CD4-positive, alpha-beta T cell treated with Interferon alpha-2 for 1 hour (primary cell): ENCODE results near the gene SF3B5.
A peak's percentile ranks its signal among the peaks of the same experiment; 100 is the strongest.
"Not testable (repeated sequence)": the region's sequence is repeated elsewhere in the genome, so short reads cannot be mapped to it uniquely, and the experiment has no call there.

ENCODE experiments used
- DNase-seq, 2 donors: peaks; one replicate each; pipeline ENCODE4 v3.0.0-alpha.2; 2020 to 2022

SF3B5 gene

DNA sequence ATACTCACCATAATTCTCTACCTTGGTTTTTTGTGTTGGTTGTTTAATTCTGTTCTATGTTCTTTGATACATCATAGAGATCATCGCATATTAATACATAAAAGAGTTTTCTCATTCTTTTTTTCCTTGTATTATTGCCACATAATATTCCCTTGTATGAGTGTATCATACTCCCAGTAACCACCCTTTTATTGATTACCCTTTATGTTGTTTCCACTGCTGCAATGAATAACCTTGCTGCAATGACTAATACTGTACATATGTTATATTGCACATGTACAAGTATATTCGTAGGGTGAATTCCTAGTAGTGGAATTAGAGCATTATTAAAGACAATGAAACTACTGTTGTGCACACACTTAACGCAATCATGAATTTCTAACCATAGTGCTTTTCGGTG, 9.1 kb upstream of the SF3B5 start:
- DNase-seq: no peak

- no peak for DNase-seq
Measured at GRCh38 chr6:144103026-144103563, 7.7 kb upstream of the SF3B5 start.

DNA sequence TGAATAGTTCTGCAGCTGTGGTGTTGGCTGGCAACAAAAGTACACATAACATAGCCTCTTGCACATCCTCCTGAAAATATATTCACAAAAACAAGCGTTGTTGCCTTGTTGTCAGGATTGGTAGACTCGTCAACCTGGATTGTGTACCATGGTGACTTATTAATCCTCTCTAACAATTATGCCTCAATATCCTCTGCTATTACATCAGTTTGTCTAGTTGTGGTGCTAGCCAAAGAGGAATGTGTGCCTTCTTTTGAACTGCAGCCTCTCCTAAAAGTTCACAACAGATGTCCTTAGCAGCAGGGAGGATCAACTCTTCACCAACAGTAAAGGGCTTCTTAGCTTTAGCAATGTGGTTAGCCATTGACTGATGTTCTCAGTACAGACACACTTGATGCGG, 3.6 kb upstream of the SF3B5 start:
- DNase-seq: no peak

DNA sequence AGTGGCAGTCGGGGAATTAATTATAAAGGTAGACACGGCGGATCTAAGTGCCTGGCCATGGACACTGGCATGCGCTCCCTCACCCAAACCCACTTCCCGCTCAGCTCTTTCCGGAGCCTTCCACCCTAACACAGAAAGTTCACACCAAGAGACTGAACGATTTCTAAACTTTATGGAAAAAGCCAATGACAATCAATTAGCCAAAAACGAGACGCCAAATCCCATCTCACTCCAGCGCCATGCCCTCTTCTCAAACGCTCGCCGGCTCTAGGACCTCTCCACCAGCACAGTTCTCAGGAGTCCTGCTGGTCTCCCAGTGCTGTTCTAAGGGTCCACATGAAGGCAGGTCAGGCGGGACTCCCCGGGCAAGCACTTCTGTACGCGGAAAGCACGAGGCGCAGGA, 641 bp downstream of the SF3B5 start:
- no peak for DNase-seq

GRCh38 chr6:144093658-144094057, 1.7 kb downstream of the SF3B5 start:
- no peak for DNase-seq

DNA sequence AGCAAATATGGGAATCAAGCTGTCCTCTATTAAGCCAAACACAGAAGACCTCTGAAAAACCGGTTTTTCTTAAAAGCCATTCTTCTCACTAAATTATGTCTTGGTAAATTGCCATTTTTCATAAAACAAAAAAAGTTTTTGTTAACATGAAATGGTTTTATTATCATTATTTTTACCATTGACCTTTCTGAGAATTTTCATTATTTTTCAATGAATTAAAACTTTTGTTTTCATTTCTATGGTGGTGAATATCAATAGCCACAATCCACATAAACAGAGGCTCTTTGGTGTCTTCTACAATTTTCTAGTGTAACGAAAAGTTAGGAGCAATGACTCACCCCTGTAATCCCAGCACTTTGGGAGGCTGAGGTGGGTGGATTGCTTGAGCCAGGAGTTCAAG, 2.1 kb downstream of the SF3B5 start:
- DNase-seq: no peak

GRCh38 chr6:144090384-144090783, 5.0 kb downstream of the SF3B5 start:
- no peak for DNase-seq

DNA sequence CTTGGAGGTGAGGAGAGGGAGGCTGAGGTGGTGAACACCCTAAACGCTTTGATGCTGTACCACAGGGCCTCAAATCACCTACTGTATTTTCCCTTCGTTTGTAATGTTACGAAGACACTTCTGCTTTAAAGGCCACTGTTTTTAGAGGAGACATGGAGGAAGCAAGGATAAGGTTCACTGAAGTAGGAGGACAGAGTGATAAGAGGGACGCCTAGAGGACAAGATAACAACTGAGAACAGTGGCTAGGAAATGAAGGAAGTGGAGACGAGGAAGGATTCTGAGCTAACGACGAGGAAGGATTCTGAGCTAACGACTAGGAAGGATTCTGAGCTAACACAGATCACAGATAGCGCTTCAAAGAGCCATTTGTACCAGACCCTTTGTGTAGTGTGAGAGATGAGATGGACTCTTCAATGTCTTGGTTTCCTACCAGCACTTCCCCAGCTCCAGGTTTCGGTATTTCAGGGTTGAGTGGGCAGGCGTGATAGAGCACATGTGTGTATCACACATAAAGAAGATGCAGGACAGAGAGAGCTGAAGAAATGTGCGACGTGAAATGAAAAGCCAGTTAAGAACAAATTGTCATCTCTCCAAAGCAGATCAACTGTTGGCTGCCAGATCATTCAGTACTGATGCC, 7.5 kb downstream of the SF3B5 start:
- DNase-seq: no peak

DNA sequence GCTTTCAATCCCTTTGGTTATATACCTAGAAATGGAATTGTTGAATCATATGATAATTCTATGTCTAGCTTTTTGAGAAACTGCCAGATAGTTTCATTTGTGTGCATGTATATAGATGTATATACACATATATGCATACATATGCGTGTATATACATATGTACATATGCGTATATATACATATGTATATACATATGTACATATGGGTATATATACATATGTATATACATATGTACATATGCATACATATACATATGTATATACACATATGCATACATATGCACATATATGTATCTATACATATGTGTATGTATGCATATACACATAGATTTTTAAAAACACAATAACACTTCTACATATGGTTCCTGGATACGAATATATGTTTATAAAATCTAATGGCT, 8.4 kb downstream of the SF3B5 start:
- DNase-seq: no peak

DNA sequence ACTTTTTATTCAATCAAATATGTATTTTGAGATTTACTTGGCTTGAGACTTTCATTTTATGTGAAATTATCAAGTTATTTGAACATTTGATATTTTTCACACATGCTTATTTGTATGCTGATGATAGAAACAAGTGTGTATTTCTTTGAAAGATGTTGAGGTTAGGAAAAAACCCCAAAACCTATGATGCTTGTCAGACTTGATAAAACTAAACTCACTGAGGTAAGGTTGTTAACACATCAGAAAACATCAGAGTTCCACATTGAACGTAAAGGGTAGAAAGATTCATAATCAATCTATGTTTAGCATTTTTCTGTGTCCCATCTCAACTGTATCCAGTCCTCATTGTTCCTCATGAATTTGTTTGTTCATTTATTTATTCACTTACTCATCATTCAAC, 12.2 kb downstream of the SF3B5 start:
- DNase-seq: no peak

DNA sequence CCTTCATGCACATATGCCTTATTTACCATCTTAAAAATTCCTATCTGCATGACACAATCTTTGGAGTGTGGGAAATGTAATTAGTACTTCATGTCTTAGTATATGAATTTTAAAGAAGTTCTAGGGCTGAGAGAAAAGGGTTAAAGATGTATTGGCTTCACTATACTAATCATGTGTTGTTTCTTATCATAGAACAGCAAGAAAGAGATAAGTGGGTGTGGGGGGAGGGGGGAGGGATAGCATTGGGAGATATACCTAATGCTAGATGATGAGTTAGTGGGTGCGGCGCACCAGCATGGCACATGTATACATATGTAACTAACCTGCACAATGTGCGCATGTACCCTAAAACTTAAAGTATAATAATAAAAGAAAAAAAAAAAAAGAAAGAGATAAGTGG, 13.0 kb downstream of the SF3B5 start:
- DNase-seq: not testable (repeated sequence)

DNA sequence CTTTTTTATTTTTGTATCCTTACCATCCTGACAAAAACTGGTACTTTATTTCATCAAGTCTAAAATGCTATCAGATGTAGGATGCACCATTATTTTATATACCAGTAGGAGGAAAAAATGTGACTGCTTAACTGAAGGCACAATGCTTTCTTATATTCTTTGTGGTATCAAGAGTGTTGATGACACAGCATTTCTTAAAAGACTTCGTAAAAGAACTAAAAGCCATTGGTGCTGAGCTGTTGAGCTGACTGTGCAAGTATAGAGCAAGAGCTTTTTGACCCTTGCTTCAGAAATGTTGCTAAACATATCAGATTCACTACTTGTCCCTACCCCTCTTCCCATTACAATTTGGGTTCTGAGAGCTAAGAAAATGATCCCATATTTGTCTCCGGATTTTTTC, 17.5 kb downstream of the SF3B5 start:
- DNase-seq: no peak

- no peak for DNase-seq
Measured at GRCh38 chr6:144075875-144076274, 19.5 kb downstream of the SF3B5 start.

DNA sequence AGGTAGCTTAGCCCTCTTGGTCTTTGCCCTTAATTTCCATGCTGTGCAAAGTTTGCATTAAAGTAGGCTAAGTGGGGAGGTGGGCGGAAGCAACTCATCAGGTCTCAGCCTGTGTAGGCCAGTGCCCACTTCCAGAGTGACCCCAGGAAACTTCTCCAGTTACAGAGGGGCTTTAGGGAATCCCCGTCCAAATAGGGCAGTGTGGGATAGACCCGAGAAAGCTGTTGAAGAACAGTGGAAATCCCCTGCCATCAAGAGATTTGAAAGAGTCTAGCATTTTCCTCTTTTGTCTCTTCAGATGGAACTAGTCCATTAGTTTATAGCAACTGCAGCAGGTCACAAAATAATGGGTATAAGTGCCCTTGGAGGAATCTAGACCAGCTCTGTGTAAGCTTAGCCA, 20.2 kb downstream of the SF3B5 start:
- DNase-seq: no peak

- DNase-seq: no peak
Measured at GRCh38 chr6:144073024-144073423, 22.3 kb downstream of the SF3B5 start.

DNA sequence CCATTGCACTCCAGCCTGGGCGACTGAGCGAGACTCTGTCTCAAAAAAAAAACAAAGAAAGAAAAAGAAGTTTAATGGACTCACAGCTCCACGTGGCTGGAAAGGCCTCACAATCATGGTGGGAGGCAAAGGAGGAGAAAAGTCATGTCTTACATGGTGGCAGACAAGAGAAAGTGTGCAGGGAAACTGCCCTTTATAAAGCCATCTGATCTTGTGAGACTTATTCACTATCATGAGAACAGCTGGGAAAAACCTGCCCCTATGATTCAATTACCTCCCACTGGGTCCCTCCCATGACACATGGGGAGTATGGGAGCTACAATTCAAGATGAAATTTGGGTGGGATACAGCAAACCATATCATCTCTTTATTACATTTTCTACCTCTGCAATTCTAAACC, 25.9 kb downstream of the SF3B5 start:
- no peak for DNase-seq

- DNase-seq: no peak
Measured at GRCh38 chr6:144068794-144069193, 26.6 kb downstream of the SF3B5 start.

- no peak for DNase-seq
Measured at GRCh38 chr6:144066741-144067484, 28.5 kb downstream of the SF3B5 start.

DNA sequence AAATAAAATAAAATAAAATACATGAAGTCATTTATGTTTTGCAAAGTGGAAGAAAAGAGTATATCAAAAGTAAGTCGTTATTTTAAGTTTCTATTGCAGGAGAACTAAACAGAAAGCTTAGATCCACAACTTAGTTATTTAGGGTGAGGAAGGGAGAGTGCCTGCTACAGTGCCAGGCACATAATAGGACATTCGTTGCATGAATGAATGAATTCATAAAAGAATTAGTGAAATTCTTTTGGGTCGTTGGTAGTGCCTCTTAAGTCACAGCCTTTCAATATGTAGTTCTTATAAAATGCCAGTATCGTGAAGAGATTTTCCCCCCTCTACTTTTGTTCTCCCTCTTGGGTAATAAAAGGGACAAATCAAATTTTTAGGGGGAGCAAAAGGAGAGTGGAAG, 29.1 kb downstream of the SF3B5 start:
- no peak for DNase-seq

GRCh38 chr6:144065213-144065660, 30.1 kb downstream of the SF3B5 start:
- peak in 1 of 2 donors; percentile 11 for DNase-seq

DNA sequence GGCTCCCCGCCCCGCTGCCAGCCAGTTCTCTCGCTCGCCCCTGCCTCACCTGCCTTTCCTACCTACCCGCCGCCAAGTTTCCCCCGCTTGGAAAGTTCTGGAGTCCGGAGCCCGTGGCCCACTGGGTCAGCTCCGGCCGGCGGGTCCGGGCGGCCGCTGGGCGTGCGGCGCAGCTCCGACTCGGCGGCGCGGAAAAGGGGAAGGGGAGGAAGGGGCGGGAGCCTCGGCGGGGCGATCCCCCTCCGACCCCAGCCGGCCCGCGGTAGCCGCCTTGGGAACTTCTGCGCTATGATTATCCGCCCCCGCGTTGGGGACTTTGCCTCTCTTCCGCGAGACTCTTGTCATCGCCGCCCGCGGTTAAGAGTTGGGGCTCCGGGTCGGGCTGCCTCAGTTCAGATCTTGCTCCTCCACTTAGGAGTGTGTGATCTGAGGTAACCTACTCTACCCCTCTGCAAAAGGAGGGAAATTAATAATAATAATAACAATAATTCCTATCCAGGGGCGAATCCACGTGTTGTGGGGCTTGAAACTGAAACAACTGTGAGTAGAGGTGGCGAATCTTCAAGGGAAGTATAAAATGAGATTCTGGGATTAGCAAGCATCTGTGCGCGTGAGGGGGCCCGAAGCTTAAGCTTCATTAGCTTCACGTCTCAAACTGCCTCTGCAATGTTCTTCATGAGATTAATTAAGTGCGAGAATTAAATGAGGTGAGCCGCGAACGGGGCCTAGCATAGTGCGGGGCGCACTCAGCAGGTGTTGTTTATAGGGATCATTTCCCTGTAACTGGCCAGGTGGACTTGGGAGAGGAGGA, 30.8 kb downstream of the SF3B5 start:
- DNase-seq: peak; percentile 26 to 58

DNA sequence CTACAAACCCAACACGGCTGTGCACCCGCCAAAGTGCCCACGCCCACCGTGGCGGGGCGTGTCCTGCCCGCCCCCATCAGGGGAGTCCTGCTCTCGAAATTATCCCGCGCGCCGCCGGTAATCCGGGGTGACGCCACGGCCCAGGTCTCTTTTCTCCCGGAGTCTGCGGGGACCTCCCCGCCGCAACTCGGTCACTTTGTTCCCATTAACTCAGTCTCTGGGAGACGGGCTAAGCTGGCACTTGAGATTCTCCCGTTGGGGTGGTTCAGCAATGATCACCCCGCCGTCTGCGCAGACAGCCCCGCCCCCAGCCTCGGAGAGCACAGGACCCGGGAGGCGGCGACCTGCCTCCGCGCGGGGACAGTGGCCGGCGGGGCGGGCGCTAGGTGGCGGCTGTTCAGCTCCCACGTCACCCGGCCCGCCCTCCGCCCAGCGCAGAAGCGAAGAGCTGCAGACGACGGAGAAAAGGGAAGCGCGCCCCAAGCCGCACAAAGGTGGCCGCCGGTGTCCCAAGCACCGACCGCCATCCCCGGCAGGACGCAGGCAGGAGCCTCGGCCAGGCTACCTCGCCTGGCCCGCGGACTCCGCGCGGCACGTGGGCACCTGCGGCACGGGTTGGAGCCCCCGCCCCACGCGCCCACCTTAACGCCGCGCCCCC, 31.5 kb downstream of the SF3B5 start:
- peak; percentile 92 to 93 for DNase-seq

DNA sequence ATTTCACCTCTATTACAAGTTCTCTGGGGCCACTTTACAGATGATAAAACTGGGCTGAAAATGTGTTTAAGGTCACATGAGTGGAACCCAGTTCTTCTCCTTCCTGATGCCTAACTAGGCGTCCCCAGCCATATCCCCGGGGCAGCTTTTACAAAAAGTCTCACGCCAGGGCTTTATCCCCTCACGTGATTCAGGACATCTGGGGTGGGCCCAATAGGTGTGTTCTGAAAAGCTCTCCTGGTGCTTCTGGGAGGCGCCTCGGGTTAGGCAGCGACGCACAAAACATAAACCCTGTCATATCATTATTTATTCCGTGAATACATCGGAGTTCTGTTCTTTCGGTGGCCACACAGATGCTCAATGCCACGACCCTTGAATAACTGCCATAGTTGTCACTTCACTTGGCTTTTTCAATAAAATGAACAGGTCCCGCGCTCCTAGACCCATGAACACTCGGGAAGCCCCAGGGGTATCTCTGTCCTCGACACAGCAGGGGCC, 32.1 kb downstream of the SF3B5 start:
- DNase-seq: no peak
